ENCODE data around the gene CREG2.

The CREG2 gene

DNA sequence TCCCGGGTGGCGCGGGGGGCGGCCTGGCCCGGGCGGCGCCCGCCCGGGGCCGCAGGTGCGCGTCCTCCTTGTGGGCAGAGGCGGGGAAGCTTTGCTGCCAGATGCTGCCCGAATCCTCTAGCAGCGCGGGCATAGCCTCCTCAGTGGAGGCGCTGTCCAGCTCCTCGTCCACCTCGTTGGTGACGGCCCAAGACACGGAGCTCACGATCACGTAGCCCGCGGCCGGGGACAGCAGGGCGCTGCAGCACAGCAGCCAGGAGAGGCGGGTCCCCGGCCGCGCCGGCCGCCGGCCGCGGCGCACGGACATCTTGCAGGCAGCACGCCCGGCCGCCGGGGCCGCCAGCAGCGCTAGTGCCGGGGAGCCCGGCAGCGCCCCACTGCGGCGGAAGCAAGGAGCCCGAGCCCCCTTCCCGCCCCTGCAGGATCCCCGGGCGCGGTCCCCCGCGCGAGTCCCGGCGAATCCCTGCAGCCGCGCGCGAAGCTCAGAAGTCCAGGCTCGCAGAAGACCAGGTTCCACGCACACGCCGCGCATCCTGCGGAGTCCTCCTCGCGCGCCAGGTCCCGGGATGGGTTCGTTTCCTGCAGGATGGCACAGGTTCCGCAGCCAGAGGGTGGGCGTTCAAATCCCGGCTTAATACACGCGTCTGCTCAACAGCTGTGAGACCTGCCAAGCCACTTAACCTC is at the start of gene CREG2:
CREG2 (minus strand) TSS at position 353 of the 684 bp plus-strand sequence; CDS start at position 307, 46 bp downstream.
- Mint-ChIP-seq H3K4me3 (peak within 1 kb of the TSS; percentile 61), H3K4me1 (no peaks in the 10 kb centered on the region), H3K27ac (no peak within 1 kb of the TSS), H3K9me3 (no peaks in the 10 kb centered on the region), H3K36me3 (no peaks in the 10 kb centered on the region)
- ATAC-seq (peak; percentile 86), DNase-seq (ENCODE audit: low spot score in 2 of 2) (peak; percentile 46 to 71)

DNA sequence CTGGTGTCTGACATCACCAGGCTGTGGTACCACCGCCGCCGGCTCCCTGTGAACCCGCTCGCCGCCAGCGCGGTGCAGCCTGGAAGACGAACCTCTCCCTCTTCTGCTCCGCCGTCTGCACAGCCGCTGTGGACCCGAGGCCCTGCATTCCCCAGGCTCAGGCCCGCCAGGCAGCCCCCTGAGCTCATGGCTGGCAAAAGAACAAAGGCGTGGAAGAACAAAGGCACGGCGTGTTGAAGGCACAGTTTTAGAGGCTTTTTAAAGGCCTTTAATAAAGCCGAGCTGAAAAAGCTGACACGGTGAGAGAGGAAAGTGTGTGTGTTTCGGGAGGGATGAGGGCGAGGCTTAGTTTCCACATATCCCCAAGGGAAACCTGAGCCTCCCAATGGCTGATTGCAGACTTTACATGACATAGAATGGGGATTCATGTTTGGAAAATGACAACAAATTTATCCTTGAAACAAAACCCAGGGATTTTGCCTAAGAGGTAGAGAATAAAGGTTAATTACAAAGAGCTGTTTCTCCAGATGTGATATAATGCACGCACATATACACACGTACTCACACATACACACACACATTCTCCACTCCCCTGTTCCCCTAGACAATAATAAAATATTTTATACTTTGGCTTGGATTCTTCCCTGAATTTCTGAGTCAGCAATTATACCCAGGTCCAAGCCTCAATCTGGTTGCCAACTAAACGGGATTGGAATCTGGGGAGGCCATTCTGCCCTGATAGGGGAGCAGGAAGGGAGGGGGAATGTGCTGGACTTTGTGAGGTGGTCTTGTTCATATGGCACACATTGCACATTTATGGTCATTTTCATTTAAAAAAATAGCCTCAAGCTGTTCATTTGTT is 47.9 kb upstream of the CREG2 start:
- Mint-ChIP-seq H3K9me3 (no peaks in the 10 kb centered on the region), H3K4me3 (no peak overlapping the region), H3K4me1 (peaks cover 10% of the 10 kb centered on the region), H3K27ac (no peak overlapping the region), H3K36me3 (no peaks in the 10 kb centered on the region)
- DNase-seq (ENCODE audit: low spot score in 2 of 2), result no peak
- ATAC-seq, result no peak

GRCh38 chr2:101433465-101433864 is 46.2 kb upstream of the CREG2 start:
- Mint-ChIP-seq H3K4me3 (no peak overlapping the region), H3K4me1 (peaks cover 2% of the 10 kb centered on the region), H3K36me3 (no peaks in the 10 kb centered on the region), H3K27ac (no peak overlapping the region), H3K9me3 (no peaks in the 10 kb centered on the region)
- no peak for DNase-seq (ENCODE audit: low spot score in 2 of 2)
- ATAC-seq, result no peak

DNA sequence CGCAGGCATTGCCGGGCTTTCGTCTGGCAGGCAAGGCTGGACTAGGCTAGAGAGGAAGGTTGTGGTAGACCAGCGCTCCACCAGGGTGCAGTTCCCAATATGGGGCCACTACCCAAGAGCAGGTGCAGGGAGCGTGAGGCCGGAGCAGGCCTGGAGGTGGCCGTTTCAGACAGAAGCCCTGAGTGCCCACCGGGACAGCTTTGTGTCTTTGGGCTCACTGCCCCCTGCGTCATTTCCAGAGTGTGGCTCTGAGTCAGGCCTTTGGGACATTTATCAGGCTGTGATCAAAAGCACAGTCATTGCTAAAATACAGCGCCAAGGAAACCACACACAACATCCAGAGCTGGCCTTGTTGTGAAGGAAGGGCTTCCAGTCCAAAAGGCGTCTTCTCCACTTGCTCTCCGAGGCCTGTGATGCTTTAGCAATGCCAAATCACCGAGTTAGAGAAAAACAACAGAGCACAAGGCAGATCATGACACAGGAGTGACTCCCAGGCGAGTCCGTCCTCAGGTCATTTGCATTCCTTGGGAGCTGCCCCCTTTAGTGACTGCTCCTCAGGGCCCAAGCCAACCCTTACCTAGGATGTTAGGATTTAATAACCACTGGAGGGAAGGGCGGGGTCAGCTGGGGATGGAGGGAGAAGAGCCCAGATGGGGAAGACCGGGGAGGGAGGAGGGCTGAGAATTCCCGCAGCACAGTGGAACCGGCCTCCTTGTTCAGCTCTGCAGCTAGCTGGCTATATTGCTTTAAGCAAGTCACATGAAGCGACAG is 45.3 kb upstream of the CREG2 start:
- peak; percentile 60 for ATAC-seq
- Mint-ChIP-seq H3K9me3 (no peaks in the 10 kb centered on the region), H3K4me3 (no peak overlapping the region), H3K36me3 (no peaks in the 10 kb centered on the region), H3K4me1 (no peaks in the 10 kb centered on the region), H3K27ac (no peak overlapping the region)
- no peak for DNase-seq (ENCODE audit: low spot score in 2 of 2)

DNA sequence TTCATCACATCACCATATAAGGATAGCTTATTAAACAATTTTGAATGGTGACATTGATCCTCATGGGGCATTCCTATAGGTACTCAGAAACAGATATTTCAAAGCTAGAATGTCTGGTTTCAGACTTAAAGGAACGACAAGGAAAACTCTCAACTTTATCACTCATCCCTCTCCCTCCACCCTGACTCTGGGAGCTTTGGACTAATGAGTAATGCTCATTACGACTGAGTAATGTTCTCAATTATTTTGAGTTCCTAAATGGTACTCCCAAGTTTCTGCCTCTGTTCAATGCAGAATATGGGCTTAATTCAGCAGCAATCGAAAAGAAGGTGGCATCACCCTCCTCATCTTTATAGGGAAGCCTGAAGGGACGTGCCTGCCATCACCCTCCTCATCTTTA is 44.2 kb upstream of the CREG2 start:
- no peaks in the 10 kb centered on the region for H3K4me1 Mint-ChIP-seq
- H3K4me3 Mint-ChIP-seq, result no peak overlapping the region
- DNase-seq (ENCODE audit: low spot score in 2 of 2), result no peak
- no peaks in the 10 kb centered on the region for H3K36me3 Mint-ChIP-seq
- no peak overlapping the region for H3K27ac Mint-ChIP-seq
- no peaks in the 10 kb centered on the region for H3K9me3 Mint-ChIP-seq
- ATAC-seq, result no peak

- no peaks in the 10 kb centered on the region for H3K4me1 Mint-ChIP-seq
- H3K4me3 Mint-ChIP-seq, result no peak overlapping the region
- DNase-seq (ENCODE audit: low spot score in 2 of 2) (no peak), ATAC-seq (no peak)
- no peak overlapping the region for H3K27ac Mint-ChIP-seq
- H3K9me3 Mint-ChIP-seq, result no peaks in the 10 kb centered on the region
- no peaks in the 10 kb centered on the region for H3K36me3 Mint-ChIP-seq
These were observed 42.9 kb upstream of the CREG2 start for GRCh38 chr2:101430156-101430555.

DNA sequence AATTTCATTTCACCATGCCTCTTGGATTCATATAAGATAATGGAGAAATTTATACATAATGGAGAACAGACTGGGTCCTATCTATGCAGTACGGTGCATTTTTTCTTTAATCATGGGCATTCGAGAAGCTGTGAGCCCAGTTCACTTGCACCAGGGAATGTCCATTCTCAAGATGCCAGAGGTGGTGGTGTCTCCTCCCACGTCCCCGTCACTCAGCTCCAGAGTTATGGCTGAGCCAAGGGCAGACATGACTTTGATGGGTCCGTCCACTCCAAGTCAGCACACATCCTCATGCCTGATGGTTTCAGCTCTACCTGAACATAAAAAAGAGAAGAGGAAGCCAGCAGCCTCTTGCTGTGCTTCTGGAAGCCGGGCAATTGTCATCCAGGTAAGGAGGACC is 42.1 kb upstream of the CREG2 start:
- DNase-seq (ENCODE audit: low spot score in 2 of 2), result no peak
- H3K9me3 Mint-ChIP-seq, result no peaks in the 10 kb centered on the region

DNA sequence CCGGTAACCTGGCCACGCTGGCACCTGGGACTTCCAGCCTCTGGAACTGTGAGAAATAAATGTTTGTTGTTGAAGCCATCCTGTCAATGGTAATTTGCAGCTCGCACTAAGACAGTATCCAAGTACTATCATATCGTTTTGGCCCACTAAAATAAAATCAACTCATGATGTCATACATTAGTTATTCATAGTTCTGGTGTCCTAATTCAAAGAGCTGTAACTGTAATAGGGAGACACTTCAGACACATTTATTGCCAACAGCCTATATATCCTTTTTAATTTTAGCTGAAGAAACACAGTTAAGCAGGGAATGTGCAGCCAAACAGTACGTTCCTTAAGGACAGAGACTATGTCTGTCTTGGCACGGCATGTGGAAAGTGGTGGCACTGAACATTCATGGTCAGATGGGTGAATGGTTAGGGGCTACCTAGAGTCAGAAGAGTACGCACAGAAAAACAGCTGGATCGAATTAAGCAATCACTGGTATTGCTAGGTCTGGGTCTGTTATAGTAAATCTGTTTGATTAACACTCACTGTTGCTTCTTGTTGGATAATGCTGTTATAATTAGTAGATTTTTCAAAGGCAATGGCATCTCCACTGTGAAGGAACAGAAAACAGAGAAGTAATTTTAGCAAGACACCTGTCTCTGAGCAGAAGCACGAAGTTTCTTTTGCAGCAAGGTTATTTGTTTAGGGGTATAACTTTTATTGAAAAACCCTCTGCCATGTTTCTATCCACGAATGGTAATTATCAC is 41.3 kb upstream of the CREG2 start:
- no peak for ATAC-seq
- no peaks in the 10 kb centered on the region for H3K9me3 Mint-ChIP-seq
- H3K4me1 Mint-ChIP-seq, result no peaks in the 10 kb centered on the region
- H3K27ac Mint-ChIP-seq, result no peak overlapping the region
- DNase-seq (ENCODE audit: low spot score in 2 of 2), result no peak
- no peaks in the 10 kb centered on the region for H3K36me3 Mint-ChIP-seq
- no peak overlapping the region for H3K4me3 Mint-ChIP-seq

More for the DNA sequence above, 42.1 kb upstream of the CREG2 start:
- H3K27ac Mint-ChIP-seq, result no peak overlapping the region
- no peak overlapping the region for H3K4me3 Mint-ChIP-seq
- ATAC-seq, result no peak
- no peaks in the 10 kb centered on the region for H3K36me3 Mint-ChIP-seq
- no peaks in the 10 kb centered on the region for H3K4me1 Mint-ChIP-seq

DNA sequence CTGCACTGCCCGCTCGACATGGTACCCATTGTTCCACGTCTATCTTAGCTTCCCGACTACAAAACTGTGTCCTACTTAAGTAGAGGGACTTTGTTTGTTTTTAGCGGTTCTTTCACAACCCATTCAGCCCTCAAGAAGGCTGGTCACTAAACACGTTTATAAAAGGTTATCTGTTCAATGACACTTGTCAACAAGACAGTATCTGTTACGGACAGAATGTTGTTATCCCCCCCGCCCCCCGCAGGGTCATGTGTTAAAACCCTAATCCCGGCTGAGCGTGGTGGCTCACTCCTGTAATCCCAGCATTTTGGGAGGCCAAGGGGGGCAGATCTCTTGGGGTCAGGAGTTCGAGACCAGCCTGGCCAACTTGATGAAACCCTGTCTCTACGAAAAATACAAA is 40.4 kb upstream of the CREG2 start:
- no peak for DNase-seq (ENCODE audit: low spot score in 2 of 2)
- Mint-ChIP-seq H3K4me1 (no peaks in the 10 kb centered on the region), H3K4me3 (no peak overlapping the region), H3K9me3 (no peaks in the 10 kb centered on the region), H3K27ac (no peak overlapping the region), H3K36me3 (no peaks in the 10 kb centered on the region)
- ATAC-seq, result no peak

DNA sequence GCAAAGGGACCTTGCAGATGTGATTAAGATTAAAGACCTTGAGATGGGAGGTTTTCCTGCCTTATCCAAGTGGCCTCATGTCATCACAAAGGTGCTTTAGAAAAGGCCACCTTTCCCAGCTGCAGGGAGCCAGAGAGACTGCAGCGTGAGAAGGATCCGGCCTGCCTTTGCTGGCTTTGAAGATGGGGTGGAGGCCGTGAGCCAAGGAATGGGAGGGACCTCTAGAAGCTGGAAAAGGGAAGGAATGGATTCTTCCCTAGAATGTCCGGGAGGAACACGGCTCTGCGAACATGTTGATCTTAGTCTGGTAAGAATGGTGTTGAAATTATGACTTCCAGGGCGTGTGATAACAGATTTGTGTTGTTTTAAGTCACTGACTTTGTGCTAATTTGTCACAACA is 39.9 kb upstream of the CREG2 start:
- DNase-seq (ENCODE audit: low spot score in 2 of 2), result no peak
- no peak for ATAC-seq
- Mint-ChIP-seq H3K4me1 (no peaks in the 10 kb centered on the region), H3K9me3 (no peaks in the 10 kb centered on the region), H3K36me3 (no peaks in the 10 kb centered on the region), H3K4me3 (no peak overlapping the region), H3K27ac (no peak overlapping the region)

GRCh38 chr2:101426822-101427221 is 39.5 kb upstream of the CREG2 start:
- Mint-ChIP-seq H3K27ac (no peak overlapping the region), H3K36me3 (no peaks in the 10 kb centered on the region), H3K9me3 (no peaks in the 10 kb centered on the region), H3K4me3 (no peak overlapping the region), H3K4me1 (no peaks in the 10 kb centered on the region)
- no peak for ATAC-seq
- DNase-seq (ENCODE audit: low spot score in 2 of 2), result no peak

- no peaks in the 10 kb centered on the region for H3K36me3 Mint-ChIP-seq
- no peaks in the 10 kb centered on the region for H3K9me3 Mint-ChIP-seq
- no peak for ATAC-seq
- H3K4me1 Mint-ChIP-seq, result no peaks in the 10 kb centered on the region
- no peak overlapping the region for H3K27ac Mint-ChIP-seq
- no peak for DNase-seq (ENCODE audit: low spot score in 2 of 2)
- no peak overlapping the region for H3K4me3 Mint-ChIP-seq
These were observed 33.3 kb upstream of the CREG2 start for GRCh38 chr2:101420623-101421022.

DNA sequence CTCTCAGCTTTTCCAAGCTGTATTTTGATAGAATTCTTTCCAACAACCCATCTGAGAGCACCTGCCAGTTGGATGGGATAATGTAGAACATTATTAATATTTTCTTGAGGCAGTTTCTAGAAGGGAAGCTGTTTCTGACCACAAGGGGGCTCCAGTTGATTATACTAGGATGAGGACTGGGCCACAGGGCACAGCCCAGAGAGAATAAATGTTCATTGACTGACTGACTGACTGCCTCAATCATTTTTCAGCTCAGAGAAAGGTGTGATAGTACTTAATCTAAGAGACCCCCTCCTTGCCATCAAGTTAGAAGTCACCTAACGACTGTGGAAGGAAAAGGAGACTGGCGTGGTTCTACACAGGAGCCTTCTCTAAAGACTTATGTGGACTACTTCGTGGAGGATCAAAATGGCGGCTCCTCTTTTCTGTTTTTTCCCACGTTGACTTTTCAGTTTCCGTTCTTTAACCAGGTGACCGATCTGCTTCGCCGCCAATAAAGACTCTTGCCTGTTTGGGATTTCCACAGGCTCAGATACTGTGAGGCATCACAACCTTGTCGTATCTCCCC is 31.9 kb upstream of the CREG2 start:
- Mint-ChIP-seq H3K36me3 (no peaks in the 10 kb centered on the region), H3K4me1 (no peaks in the 10 kb centered on the region), H3K4me3 (no peak overlapping the region), H3K9me3 (no peaks in the 10 kb centered on the region), H3K27ac (no peak overlapping the region)
- DNase-seq (ENCODE audit: low spot score in 2 of 2) (peak; percentile 32 to 65), ATAC-seq (peak; percentile 79)

DNA sequence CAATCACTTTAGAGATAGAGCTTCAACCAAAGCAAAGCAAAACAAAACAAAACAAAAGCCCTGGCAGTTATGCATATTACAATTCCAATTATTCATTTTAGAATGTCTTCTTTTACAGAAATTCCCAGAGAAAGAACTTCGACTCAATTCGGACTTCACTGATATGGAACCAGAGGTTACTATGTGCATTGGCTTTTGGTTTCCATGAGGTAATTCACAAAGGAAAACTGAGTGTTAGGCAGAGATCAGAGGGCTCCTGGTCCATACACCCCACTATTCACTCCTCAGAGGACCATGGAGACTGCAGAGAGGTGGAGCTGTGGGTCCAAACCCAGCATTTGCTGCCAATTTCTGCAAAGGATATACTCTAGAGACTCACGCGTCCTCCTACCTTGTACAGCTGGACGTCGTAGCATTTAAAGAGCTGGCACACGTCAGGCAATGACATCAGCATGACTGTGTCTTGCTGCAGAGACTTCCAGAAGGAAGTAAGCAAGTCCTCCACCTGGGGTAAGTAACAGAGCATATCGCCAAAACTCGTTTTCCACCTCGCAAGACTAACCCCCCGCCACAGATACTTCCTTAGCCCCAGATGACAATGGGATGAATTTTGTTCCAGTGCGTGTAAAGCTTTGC is 31.3 kb upstream of the CREG2 start:
- H3K36me3 Mint-ChIP-seq, result no peaks in the 10 kb centered on the region
- H3K4me1 Mint-ChIP-seq, result no peaks in the 10 kb centered on the region
- no peak overlapping the region for H3K27ac Mint-ChIP-seq
- H3K4me3 Mint-ChIP-seq, result no peak overlapping the region
- no peak for DNase-seq (ENCODE audit: low spot score in 2 of 2)
- ATAC-seq, result no peak
- H3K9me3 Mint-ChIP-seq, result no peaks in the 10 kb centered on the region

Measured in stimulated activated effector memory CD8-positive, alpha-beta T cell treated with anti-CD3 and anti-CD28 coated beads, Interleukin-12 subunit alpha, Interleukin-12 subunit beta, amount 100 ng/mL, for 72 hours (primary cell).